Small intestine (tissue), 4 donors: ENCODE results near the gene ITGA2B. TPM values are rescaled to one million over a fixed set of nuclear protein-coding genes. Genes with fewer than 3 reads are reported as not detected.

Experiments used
- polyA plus RNA-seq, 4 donors: library from polyadenylated mRNA; stranded (reverse) in 3 of 4; unstranded in 1 of 4; fragments of 200-250 nt in 3 of 4; fragments of 120-200 nt in 1 of 4; gene quantifications; one replicate each; pipeline versions ENCODE4 v1.2.1 to v1.2.3, GENCODE V29; 2013
- donor health status: healthy with polysubstance abuse.
- donor health status: Bipolar disorder and iron deficiency.
- donor health status: healthy.

Gene ITGA2B
- polyA plus RNA-seq, 4 donors, result 0.27 to 0.59 (median 0.31) TPM; not detected in 1

Other genes starting within 250 kb of the ITGA2B start
- 1 to 10 TPM in 3 of 4 donors, not detected in 1; 1.4 to 3.0 (median 2.3) TPM for gene HROB, start 247.7 kb downstream of the ITGA2B start, polyA plus RNA-seq
- gene ASB16, start 218.9 kb downstream of the ITGA2B start, polyA plus RNA-seq, result 1 to 10 TPM in 1 of 4 donors, under 1 TPM in 1, not detected in 2; 0.15 to 2.5 TPM
- gene TMUB2, start 202.7 kb downstream of the ITGA2B start, polyA plus RNA-seq, result 10 to 100 TPM; 28.7 to 40.2 (median 32.3) TPM
- gene ATXN7L3, start 189.8 kb downstream of the ITGA2B start, polyA plus RNA-seq, result 10 to 100 TPM; 40.3 to 44.1 (median 43.1) TPM
- 10 to 100 TPM; 32.7 to 61.8 (median 38.2) TPM for gene UBTF, start 170.0 kb downstream of the ITGA2B start, polyA plus RNA-seq
- 1 to 10 TPM in 1 of 4 donors, not detected in 3; 1.3 TPM for gene SLC4A1, start 121.5 kb downstream of the ITGA2B start, polyA plus RNA-seq
- gene RUNDC3A, start 81.0 kb downstream of the ITGA2B start, polyA plus RNA-seq, result 1 to 10 TPM; 1.1 to 6.8 (median 3.8) TPM
- gene SLC25A39, start 64.8 kb downstream of the ITGA2B start, polyA plus RNA-seq, result 100 to 1,000 TPM in 3 of 4 donors, 10 to 100 TPM in 1; 95.0 to 165 (median 139) TPM
- 100 to 1,000 TPM in 2 of 4 donors, 10 to 100 TPM in 2; 82.3 to 842 (median 111) TPM for gene GRN, start 44.3 kb downstream of the ITGA2B start, polyA plus RNA-seq
- gene FAM171A2, start 25.8 kb downstream of the ITGA2B start, polyA plus RNA-seq, result 1 to 10 TPM in 1 of 4 donors, under 1 TPM in 1, not detected in 2; 0.87 to 3.1 TPM
- gene GPATCH8, start 113.8 kb upstream of the ITGA2B start, polyA plus RNA-seq, result 10 to 100 TPM in 2 of 4 donors, 1 to 10 TPM in 2; 7.3 to 29.6 (median 10.7) TPM
- 1 to 10 TPM in 1 of 4 donors, under 1 TPM in 1, not detected in 2; 0.79 to 3.1 TPM for gene FZD2, start 167.8 kb upstream of the ITGA2B start, polyA plus RNA-seq